ENCODE results near the gene GALNT10. TPM values are rescaled to one million over a fixed set of nuclear protein-coding genes. Genes with fewer than 3 reads are reported as not detected.

Gene GALNT10
- total and polyA plus RNA-seq, 10 of the 15 experiments (the other 5 are each of a cell fraction or from before 2014, with no cell fraction given): 3.9 to 35.4 (median 15.5) TPM

GRCh38 chr5:154400678-154401077 is 210.1 kb downstream of the GALNT10 start:
- TF ChIP-seq TCF7 (IDR thresholded peaks at IDR 0.05; ENCODE audit: borderline replicate concordance): no peak
- no peak for TF ChIP-seq EZH2 (IDR thresholded peaks at IDR 0.05; ENCODE audit: borderline replicate concordance, control insufficient read depth, low read depth, low read length)
- no peak for TF ChIP-seq WRNIP1 (IDR thresholded peaks at IDR 0.05; ENCODE audit: borderline replicate concordance, low read depth, low read length)
- TF ChIP-seq ZNF622 (IDR thresholded peaks at IDR 0.05): no peak
- no peak for TF ChIP-seq CEBPZ (IDR thresholded peaks at IDR 0.05; ENCODE audit: low read depth, low read length)
- no peak for TF ChIP-seq LARP7 (IDR thresholded peaks at IDR 0.05)
- no peak for TF ChIP-seq TCF12 (IDR thresholded peaks at IDR 0.05; ENCODE audit: low read depth, low read length)
- no peak for TF ChIP-seq HDAC2 (IDR thresholded peaks at IDR 0.05)
- no peak for TF ChIP-seq SMC3 (IDR thresholded peaks at IDR 0.05; ENCODE audit: borderline replicate concordance, low read length)
- ChIA-PET SMC1A (ENCODE audit: uncharacterized antibody, unreplicated experiment) (no interaction called here), CTCF (no interaction called here), POLR2A (no interaction called here), RAD21 (ENCODE audit: unreplicated experiment) (no interaction called here)
- peaks cover 0 to 3% of the 10 kb centered on the region in 2 experiments; a peak in 2 of 4 replicates for H3K36me3 ChIP-seq (ENCODE audit: control insufficient read depth in 2 of 2, insufficient read depth in 2 of 2, low read length in 1 of 2)
- no peaks in the 10 kb centered on the region for H4K20me1 ChIP-seq (ENCODE audit: control insufficient read depth, insufficient read depth)
- H3K4me3 ChIP-seq: no peak overlapping the region
- no peak overlapping the region for H3K27ac ChIP-seq (ENCODE audit: control insufficient read depth, insufficient read depth)
- FAIRE-seq (no peak), ATAC-seq (no peak), DNase-seq (ENCODE audit: low read depth, low spot score) (no peak)
- no peak overlapping the region for H3K9ac ChIP-seq (ENCODE audit: control insufficient read depth, insufficient read depth, low read length)
- 93% methylated on average over 3 of the region's 3 CpGs for WGBS (ENCODE audit: insufficient coverage, insufficient replicate concordance, low lambda C conversion rate, missing lambda C conversion rate)
- no peaks in the 10 kb centered on the region for H3K79me2 ChIP-seq (ENCODE audit: control insufficient read depth, insufficient read depth, low read length)
- BruUV-seq (replicated peaks): no TSS peak
- no peak overlapping the region for H3K4me2 ChIP-seq (ENCODE audit: control insufficient read depth, insufficient read depth)
- in situ Hi-C loops (cut with MboI) (loop anchor here (5.0 kb wide), 2 partner anchors 213 to 328 kb away; no protein-coding TSS in a partner anchor), intact Hi-C loops (cut with micrococcal nuclease; ENCODE audit: unreplicated experiment) (no loop called here)
- no peak overlapping the region for H2AFZ ChIP-seq (ENCODE audit: control insufficient read depth, low read depth, low read length)
- H3K27me3 ChIP-seq (replicated peaks in 1 of 2; ENCODE audit: control insufficient read depth in 2 of 2, insufficient read depth in 2 of 2, low read length in 1 of 2): no peaks in the 10 kb centered on the region
- H3K9me3 ChIP-seq (replicated peaks; ENCODE audit: control insufficient read depth, insufficient read depth, low read length): no peaks in the 10 kb centered on the region
- H3K4me1 ChIP-seq (ENCODE audit: control insufficient read depth, insufficient read depth, low read length): peaks cover 9% of the 10 kb centered on the region
